Neuronal stem cell (in vitro differentiated cells): ENCODE results near the gene VCX2. TPM values are rescaled to one million over a fixed set of nuclear protein-coding genes. Genes with fewer than 3 reads are reported as not detected.
"Not testable (repeated sequence)": the region's sequence is repeated elsewhere in the genome, so short reads cannot be mapped to it uniquely, and the experiment has no call there.

Experiments
- DNase-seq: peaks from one replicate; pipeline ENCODE4 v3.0.0-alpha.2; 2013; ENCODE audit warnings: low spot score
- H2AFZ ChIP-seq: one replicate; pipeline ENCODE4 v1.6.1; 2013; ENCODE audit warnings: mild to moderate bottlenecking, low read length, inconsistent platforms
- H2AK5ac ChIP-seq: 2 replicates; pipeline ENCODE4 v1.6.1; 2013; ENCODE audit warnings: low read depth, mild to moderate bottlenecking, inconsistent platforms, low read length, moderate library complexity, mixed read lengths
- H2BK120ac ChIP-seq: 2 replicates; pipeline ENCODE4 v1.6.1; 2013; ENCODE audit warnings: low read depth, mild to moderate bottlenecking, inconsistent platforms, low read length, moderate library complexity, mixed read lengths
- H2BK12ac ChIP-seq: one replicate; pipeline ENCODE4 v1.6.1; 2013; ENCODE audit warnings: low read length, inconsistent platforms
- H2BK15ac ChIP-seq: 2 replicates; pipeline ENCODE4 v1.6.1; 2013; ENCODE audit warnings: mild to moderate bottlenecking, low read length, inconsistent platforms, mixed read lengths
- H2BK5ac ChIP-seq: one replicate; pipeline ENCODE4 v1.6.1; 2013; ENCODE audit warnings: inconsistent platforms, mild to moderate bottlenecking, low read length, moderate library complexity
- H3K14ac ChIP-seq: one replicate; pipeline ENCODE4 v1.6.1; 2013; ENCODE audit warnings: low read length, inconsistent platforms
- H3K18ac ChIP-seq: 2 replicates; pipeline ENCODE4 v1.6.1; 2013; ENCODE audit warnings: low read length, inconsistent platforms
- H3K23ac ChIP-seq: 2 replicates; pipeline ENCODE4 v1.6.1; 2013; ENCODE audit warnings: low read depth, mild to moderate bottlenecking, mixed read lengths, low read length, inconsistent platforms; ENCODE audit not compliant: poor library complexity
- H3K27ac ChIP-seq: replicated peaks from 3 replicates; pipeline ENCODE4 v1.5.1; 2013; ENCODE audit warnings: low read length, inconsistent platforms
- H3K27me3 ChIP-seq, 3 experiments: 2 replicates each; pipeline ENCODE4 v1.6.1; 2013; ENCODE audit warnings: low read length in 3 of 3, mild to moderate bottlenecking in 2 of 3, inconsistent platforms in 1 of 3, low read depth in 1 of 3, mixed read lengths in 1 of 3, moderate library complexity in 1 of 3; ENCODE audit not compliant: control insufficient read depth in 3 of 3, insufficient read depth in 3 of 3
- H3K36me3 ChIP-seq, 2 donors: replicated peaks in 1 of 2; 2 replicates each; pipeline ENCODE4 v1.6.1; 2013; ENCODE audit warnings: low read length in 2 of 2; ENCODE audit not compliant: control insufficient read depth in 2 of 2, insufficient read depth in 2 of 2
- H3K4ac ChIP-seq: 2 replicates; pipeline ENCODE4 v1.6.1; 2013; ENCODE audit warnings: inconsistent platforms, mild to moderate bottlenecking, low read length, moderate library complexity
- H3K4me1 ChIP-seq, 2 donors: 1 replicate in 1 of 2; 2 replicates in 1 of 2; pipeline ENCODE4 v1.6.1; 2013; ENCODE audit warnings: low read length in 2 of 2, low read depth in 1 of 2; ENCODE audit not compliant: control insufficient read depth in 2 of 2, insufficient read depth in 1 of 2
- H3K4me2 ChIP-seq: one replicate; pipeline ENCODE4 v1.6.1; 2013; ENCODE audit warnings: mild to moderate bottlenecking, low read length, inconsistent platforms; ENCODE audit not compliant: insufficient read depth, poor library complexity, severe bottlenecking
- H3K4me3 ChIP-seq, 2 donors: 2 replicates each; pipeline ENCODE4 v1.5.1; 2013; ENCODE audit warnings: low read length in 2 of 2, mild to moderate bottlenecking in 2 of 2, inconsistent platforms in 1 of 2, moderate library complexity in 1 of 2
- H3K79me1 ChIP-seq: one replicate; pipeline ENCODE4 v1.6.1; 2013; ENCODE audit warnings: low read depth, mild to moderate bottlenecking, inconsistent platforms, low read length, moderate library complexity
- H3K9ac ChIP-seq: one replicate; pipeline ENCODE4 v1.6.1; 2013; ENCODE audit warnings: mild to moderate bottlenecking, low read depth, low read length, inconsistent platforms; ENCODE audit not compliant: poor library complexity
- H3K9me3 ChIP-seq, 2 donors: replicated peaks in 1 of 2; 2 replicates each; pipeline versions ENCODE3 to v1.6.1; 2013; ENCODE audit warnings: low read length in 2 of 2, mild to moderate bottlenecking in 2 of 2, inconsistent platforms in 1 of 2, low read depth in 1 of 2, mixed read lengths in 1 of 2, moderate library complexity in 1 of 2; ENCODE audit not compliant: control insufficient read depth in 2 of 2, insufficient read depth in 1 of 2
- H4K8ac ChIP-seq: one replicate; pipeline ENCODE4 v1.6.1; 2013; ENCODE audit warnings: low read depth, mild to moderate bottlenecking, inconsistent platforms, low read length, moderate library complexity
- H4K91ac ChIP-seq: one replicate; pipeline ENCODE4 v1.6.1; 2013; ENCODE audit warnings: low read length, low read depth, mild to moderate bottlenecking, inconsistent platforms; ENCODE audit not compliant: poor library complexity
- WGBS, 2 donors: extraction: QIAGEN DNeasy Blood & Tissue Kit; methylation state at CpG; one replicate each; pipeline ENCODE4 v1.1.7; 2013; ENCODE audit warnings: missing lambda C conversion rate in 2 of 2, mixed read lengths in 1 of 2; ENCODE audit not compliant: insufficient read length in 2 of 2, insufficient replicate concordance in 1 of 2; ENCODE audit errors: extremely low coverage in 2 of 2; 5-methylcytosine and 5-hydroxymethylcytosine counted together
- polyA plus RNA-seq, 2 experiments: library from polyadenylated mRNA; stranded (reverse); fragments of 200-250 nt; gene quantifications; one replicate each; pipeline ENCODE4 v1.2.3, GENCODE V29; 2013

Gene VCX2
- not detected for polyA plus RNA-seq (2013, experiment 1 of 2)
- polyA plus RNA-seq (2013, experiment 2 of 2), result not detected

DNA sequence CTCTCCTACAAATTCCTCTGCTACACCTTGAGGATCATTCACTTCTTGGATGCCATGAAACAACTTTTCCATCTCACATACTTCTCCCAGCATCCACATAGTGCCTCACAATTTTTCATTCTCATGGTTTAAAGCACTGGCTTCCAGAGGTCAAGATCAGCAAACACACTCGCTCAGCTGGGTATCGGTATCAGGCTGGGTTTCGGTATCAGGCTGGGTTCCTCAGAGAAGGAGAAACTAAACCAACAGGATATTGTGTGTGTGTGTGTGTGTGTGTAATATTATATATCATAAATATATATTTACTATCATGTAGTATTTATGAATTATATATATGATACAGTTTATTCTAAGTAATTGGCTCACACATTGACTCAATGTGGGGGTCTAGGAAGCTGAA, at the start of gene VCX2:
VCX2 (minus strand) TSS at position 99 of the 400 bp plus-strand sequence. CDS start 624 bp downstream, outside the sequence.
- H3K4me2 ChIP-seq, H3K4ac ChIP-seq, H3K18ac ChIP-seq, H2BK15ac ChIP-seq, H2AK5ac ChIP-seq, H3K9me3 ChIP-seq, H3K79me1 ChIP-seq, H2BK5ac ChIP-seq, H3K4me3 ChIP-seq, H2BK12ac ChIP-seq, H3K14ac ChIP-seq, H4K8ac ChIP-seq, DNase-seq, H4K91ac ChIP-seq, H3K27ac ChIP-seq, H2AFZ ChIP-seq, H3K27me3 ChIP-seq, H3K36me3 ChIP-seq, H2BK120ac ChIP-seq, H3K4me1 ChIP-seq, H3K9ac ChIP-seq, H3K23ac ChIP-seq: not testable (repeated sequence)
- WGBS, 2 donors, result no CpG with 5 or more reads among the region's 3 CpGs

DNA sequence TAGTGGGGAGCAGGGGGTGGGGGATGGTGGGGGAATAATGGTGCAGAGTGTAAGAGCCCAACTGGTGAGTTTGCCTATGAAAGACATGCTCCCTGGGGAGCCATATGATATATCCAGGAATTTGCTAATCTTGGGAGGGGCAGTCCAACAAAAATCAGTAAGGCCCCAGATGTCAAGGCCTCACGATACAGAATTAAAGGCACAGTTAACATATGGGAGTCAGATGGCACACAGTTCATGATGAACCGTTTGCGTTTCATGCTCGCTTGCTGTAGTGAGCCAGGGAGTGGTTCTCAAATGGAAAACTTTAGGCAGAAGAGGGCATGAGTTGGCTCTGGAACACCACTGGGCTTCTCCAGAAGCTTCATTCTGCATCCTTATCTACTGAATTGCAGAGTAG, 33.9 kb upstream of the VCX2 start:
- WGBS, 2 donors, result no CpG with 5 or more reads among the region's 4 CpGs
- no peak overlapping the region for H4K91ac ChIP-seq

DNA sequence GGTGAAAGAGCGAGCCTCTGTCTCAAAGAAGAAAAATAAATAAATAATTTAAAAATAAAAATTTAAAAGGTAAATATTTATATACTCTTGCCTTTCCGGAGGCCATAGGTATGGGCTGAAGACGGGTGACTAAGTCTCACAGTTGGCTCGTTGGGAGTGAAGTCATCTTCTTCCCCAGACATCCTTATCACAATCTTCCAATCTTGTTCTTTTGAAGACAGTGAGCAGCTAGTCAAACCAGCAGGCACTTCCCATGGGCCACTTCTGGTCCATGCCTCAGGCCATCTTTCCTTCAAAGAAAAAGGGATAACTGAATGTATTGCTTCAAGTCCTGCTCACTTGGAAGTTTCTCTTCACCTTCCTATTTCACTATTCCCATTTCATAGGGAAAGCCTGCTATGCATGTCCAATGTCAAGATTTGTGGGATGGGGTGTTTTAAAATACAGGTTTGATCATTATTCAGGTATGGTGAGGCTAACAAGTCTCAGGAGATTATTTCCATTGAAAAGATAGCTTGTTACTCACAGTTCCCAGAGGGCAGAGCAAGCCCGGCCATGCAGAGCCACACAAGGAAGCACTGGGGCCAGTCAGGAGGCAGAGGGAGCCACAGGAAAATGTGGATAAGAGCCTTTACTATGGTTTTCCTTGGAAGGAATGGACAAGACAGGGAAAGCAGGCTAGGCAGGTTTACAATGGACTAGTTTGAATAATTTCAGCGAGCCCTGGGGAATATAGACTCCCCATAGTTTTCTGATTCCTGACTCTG, 33.3 kb upstream of the VCX2 start:
- no peak overlapping the region for H2BK5ac ChIP-seq
- H2AK5ac ChIP-seq, result no peak overlapping the region
- H4K8ac ChIP-seq, result no peak overlapping the region
- H2BK120ac ChIP-seq, result no peak overlapping the region
- no peak overlapping the region for H3K18ac ChIP-seq
- no peaks in the 10 kb centered on the region for H3K36me3 ChIP-seq
- no peak overlapping the region for H3K4ac ChIP-seq
- no peak overlapping the region for H3K4me3 ChIP-seq
- H3K23ac ChIP-seq, result no peak overlapping the region
- H3K14ac ChIP-seq, result no peak overlapping the region
- no peak overlapping the region for H2AFZ ChIP-seq
- no peak overlapping the region for H2BK12ac ChIP-seq
- H3K4me1 ChIP-seq, result no peaks in the 10 kb centered on the region
- H3K79me1 ChIP-seq, result no peaks in the 10 kb centered on the region
- H3K9me3 ChIP-seq, result no peaks in the 10 kb centered on the region
- H3K9ac ChIP-seq, result no peak overlapping the region
- H3K4me2 ChIP-seq, result no peak overlapping the region
- DNase-seq, result no peak
- H2BK15ac ChIP-seq, result no peak overlapping the region
- H3K27ac ChIP-seq, result no peak overlapping the region
- H4K91ac ChIP-seq, result no peak overlapping the region
- WGBS, 2 donors, result no CpG with 5 or more reads among the region's 6 CpGs
- H3K27me3 ChIP-seq, result no peaks in the 10 kb centered on the region

More for the DNA sequence above, 33.9 kb upstream of the VCX2 start:
- Histone ChIP-seq H3K36me3 (no peaks in the 10 kb centered on the region), H3K4ac (no peak overlapping the region), H3K27me3 (no peaks in the 10 kb centered on the region), H3K14ac (no peak overlapping the region), H3K9ac (no peak overlapping the region), H3K4me1 (no peaks in the 10 kb centered on the region), H2BK120ac (no peak overlapping the region), H3K18ac (no peak overlapping the region), H2BK15ac (no peak overlapping the region), H3K4me2 (no peak overlapping the region), H2BK5ac (no peak overlapping the region), H3K79me1 (no peaks in the 10 kb centered on the region), H2BK12ac (no peak overlapping the region), H3K27ac (no peak overlapping the region), H2AK5ac (no peak overlapping the region), H3K4me3 (no peak overlapping the region), H3K23ac (no peak overlapping the region), H3K9me3 (no peaks in the 10 kb centered on the region), H2AFZ (no peak overlapping the region), H4K8ac (no peak overlapping the region)
- DNase-seq, result no peak

DNA sequence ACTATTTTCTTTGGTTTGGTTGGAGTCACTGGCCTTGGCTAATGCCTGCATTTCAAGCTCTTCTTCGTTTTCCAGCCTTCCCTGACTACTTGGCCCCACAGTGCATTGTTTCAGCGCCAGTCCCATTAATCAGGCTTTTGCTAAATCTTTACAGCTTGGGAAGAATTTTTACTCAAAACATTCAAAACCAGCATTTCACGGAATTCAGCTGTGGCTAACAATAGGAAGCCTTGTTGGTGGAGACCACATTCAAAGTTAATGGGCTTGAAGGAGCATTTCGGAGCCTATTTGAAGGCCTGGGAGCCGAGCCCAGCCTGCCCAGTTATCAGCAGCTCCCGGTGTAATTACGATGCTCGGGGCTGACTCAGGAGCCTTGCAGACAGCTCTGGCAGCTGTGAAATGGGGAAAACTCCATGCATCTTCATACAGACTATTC, 30.8 kb upstream of the VCX2 start:
- Histone ChIP-seq H3K18ac (no peak overlapping the region), H4K8ac (no peak overlapping the region), H3K27ac (no peak overlapping the region), H2BK120ac (no peak overlapping the region), H2BK12ac (no peak overlapping the region), H2BK5ac (no peak overlapping the region), H3K4me1 (no peaks in the 10 kb centered on the region), H3K14ac (no peak overlapping the region), H4K91ac (no peak overlapping the region), H3K27me3 (no peaks in the 10 kb centered on the region), H2AFZ (peak overlapping the region; percentile 8), H3K79me1 (no peaks in the 10 kb centered on the region), H3K9me3 (no peaks in the 10 kb centered on the region), H3K4ac (no peak overlapping the region), H3K23ac (no peak overlapping the region), H3K4me2 (no peak overlapping the region), H2BK15ac (no peak overlapping the region), H2AK5ac (no peak overlapping the region), H3K36me3 (no peaks in the 10 kb centered on the region), H3K4me3 (no peak overlapping the region), H3K9ac (no peak overlapping the region)
- DNase-seq, result no peak
- no CpG with 5 or more reads among the region's 8 CpGs for WGBS, 2 donors
